Loucy (cell line): ENCODE data around the gene GAS2L1.

Experiments used
- H2AFZ ChIP-seq: fragments of 200-600 bp; sonication (generic); 2 replicates; pipeline ENCODE4 v1.6.0; 2016; ENCODE audit warnings: antibody characterized with exemption, mild to moderate bottlenecking, low read length, moderate library complexity
- H3F3A ChIP-seq: fragments of 200-600 bp; 2 replicates; pipeline ENCODE4 v1.6.0; 2016; ENCODE audit warnings: antibody characterized with exemption, low read depth, mild to moderate bottlenecking
- H3K27me3 ChIP-seq: fragments of 200-600 bp; sonication (generic); 2 replicates; pipeline ENCODE4 v1.6.1; 2014; ENCODE audit warnings: low read length, mild to moderate bottlenecking; ENCODE audit not compliant: insufficient read depth, poor library complexity, severe bottlenecking
- H3K36me3 ChIP-seq: fragments of 200-600 bp; sonication (generic); 2 replicates; pipeline ENCODE4 v1.6.1; 2016; ENCODE audit warnings: low read length; ENCODE audit not compliant: insufficient read depth
- H3K4me1 ChIP-seq: fragments of 200-600 bp; sonication (generic); 2 replicates; pipeline ENCODE4 v1.5.1; 2014; ENCODE audit warnings: low read length, mild to moderate bottlenecking; ENCODE audit not compliant: insufficient read depth, poor library complexity, severe bottlenecking
- H3K4me2 ChIP-seq: fragments of 200-600 bp; sonication (generic); 2 replicates; pipeline ENCODE4 v1.6.0; 2014; ENCODE audit warnings: antibody characterized with exemption, low read length, low read depth, mild to moderate bottlenecking; ENCODE audit not compliant: poor library complexity, severe bottlenecking
- H3K4me3 ChIP-seq: fragments of 200-600 bp; sonication (generic); 2 replicates; pipeline ENCODE4 v1.5.1; 2014; ENCODE audit warnings: low read length, mild to moderate bottlenecking, mixed read lengths; ENCODE audit not compliant: poor library complexity, severe bottlenecking
- H3K79me2 ChIP-seq: fragments of 200-600 bp; sonication (generic); 2 replicates; pipeline ENCODE4 v1.6.1; 2014; ENCODE audit warnings: low read length; ENCODE audit not compliant: insufficient read depth
- H3K9ac ChIP-seq: fragments of 200-600 bp; sonication (generic); 2 replicates; pipeline ENCODE4 v1.6.0; 2014; ENCODE audit warnings: mild to moderate bottlenecking, low read depth, low read length, moderate library complexity; ENCODE audit not compliant: poor library complexity, severe bottlenecking
- H3K9me2 ChIP-seq: fragments of 200-600 bp; sonication (generic); replicated peaks from 2 replicates; pipeline ENCODE4 v1.6.1; 2016; ENCODE audit warnings: low read depth, low read length, mixed read lengths
- H3K9me3 ChIP-seq: fragments of 200-600 bp; sonication (generic); 2 replicates; pipeline ENCODE4 v1.6.1; 2014; ENCODE audit warnings: mild to moderate bottlenecking, antibody characterized with exemption, low read length, low read depth; ENCODE audit not compliant: insufficient read depth
- H4K20me1 ChIP-seq: fragments of 200-600 bp; sonication (generic); 2 replicates; pipeline ENCODE4 v1.6.0; 2014; ENCODE audit warnings: antibody characterized with exemption, low read length, mild to moderate bottlenecking; ENCODE audit not compliant: insufficient read depth, poor library complexity, severe bottlenecking
- CTCF ChIP-seq: fragments of 200-600 bp; sonication (generic); conservative IDR thresholded peaks from 2 replicates; pipeline ENCODE4 v1.5.1; 2014; ENCODE audit warnings: mild to moderate bottlenecking, antibody characterized with exemption, low read length
- EZH2phosphoT487 ChIP-seq: fragments of 200-600 bp; IDR thresholded peaks from 2 replicates; pipeline ENCODE4 v1.6.1; 2018; ENCODE audit warnings: antibody characterized with exemption, mild to moderate bottlenecking, moderate library complexity, borderline replicate concordance

Gene GAS2L1

DNA sequence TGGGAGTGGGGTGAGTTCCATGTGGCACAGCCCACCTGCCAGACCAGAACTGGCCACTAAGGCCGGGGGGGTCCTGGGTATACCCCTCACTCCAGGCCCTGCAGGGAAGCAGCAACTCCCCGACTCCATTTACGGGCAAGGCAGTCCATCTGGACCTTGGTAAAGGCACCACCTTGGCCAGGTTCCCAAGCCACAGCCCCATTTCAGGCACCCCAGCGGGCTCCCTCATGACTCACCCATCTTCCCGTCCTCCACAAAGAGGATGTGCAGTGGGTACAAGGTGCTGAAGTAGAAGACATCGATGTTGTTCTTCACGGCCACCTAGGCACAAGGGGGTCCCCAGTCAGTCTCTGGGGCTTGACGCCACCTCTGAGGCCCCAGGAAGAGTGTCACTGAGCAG is 24.8 kb downstream of the GAS2L1 start:
- Histone ChIP-seq H3K36me3 (peaks cover 70% of the 10 kb centered on the region; the same call in 1 of the 2 replicates), H3K4me3 (no peak overlapping the region), H3K79me2 (no peaks in the 10 kb centered on the region), H2AFZ (no peak overlapping the region), H3K9me2 (no peaks in the 10 kb centered on the region), H3K9me3 (no peaks in the 10 kb centered on the region), H3K4me2 (no peak overlapping the region), H3F3A (no peaks in the 10 kb centered on the region), H3K4me1 (no peaks in the 10 kb centered on the region), H4K20me1 (no peaks in the 10 kb centered on the region), H3K9ac (no peak overlapping the region), H3K27me3 (no peaks in the 10 kb centered on the region)
- TF ChIP-seq CTCF (no peak), EZH2phosphoT487 (no peak)

GRCh38 chr22:29331658-29332300 is 25.3 kb downstream of the GAS2L1 start:
- H3K79me2 ChIP-seq = no peaks in the 10 kb centered on the region
- H3K27me3 ChIP-seq = no peaks in the 10 kb centered on the region
- H3K4me2 ChIP-seq = no peak overlapping the region

DNA sequence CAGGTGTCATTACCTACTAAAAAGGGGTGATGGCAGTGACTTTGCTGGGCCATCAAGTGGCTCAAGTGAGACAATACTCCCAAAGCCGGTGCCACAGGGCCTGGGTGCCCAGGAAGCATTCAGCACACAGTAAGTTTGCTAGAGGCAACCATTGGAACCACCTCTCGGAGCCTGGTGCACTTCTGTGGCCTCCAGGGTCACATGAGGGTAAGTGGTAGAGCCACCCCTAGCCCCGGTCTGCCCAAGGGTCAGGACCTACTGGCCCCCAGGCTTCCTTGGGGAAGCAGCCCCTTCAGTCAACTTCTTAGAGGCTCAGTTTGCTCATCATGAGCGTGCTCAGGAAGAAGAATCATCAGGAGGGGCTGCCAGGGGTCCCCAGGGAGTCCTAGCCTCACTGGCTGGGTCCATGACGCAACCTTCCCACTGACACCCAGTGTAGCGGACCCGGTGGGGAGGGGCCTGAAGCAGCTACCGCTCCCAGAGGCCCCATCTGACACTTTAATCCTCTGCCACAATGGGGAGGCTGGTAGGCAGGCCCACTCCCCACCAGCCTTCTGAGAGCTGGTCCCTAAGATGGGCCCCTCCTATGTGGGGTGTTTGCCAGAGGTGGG is 26.5 kb downstream of the GAS2L1 start:
- TF ChIP-seq CTCF (no peak), EZH2phosphoT487 (no peak)
- H3K36me3 ChIP-seq = peaks cover 68% of the 10 kb centered on the region; the same call in 1 of the 2 replicates
- no peaks in the 10 kb centered on the region for H3K4me1 ChIP-seq
- H3F3A ChIP-seq = no peaks in the 10 kb centered on the region
- no peaks in the 10 kb centered on the region for H3K9me2 ChIP-seq
- H4K20me1 ChIP-seq = no peaks in the 10 kb centered on the region
- H2AFZ ChIP-seq = no peak overlapping the region
- H3K4me3 ChIP-seq = no peak overlapping the region
- H3K27me3 ChIP-seq = no peaks in the 10 kb centered on the region
- H3K9me3 ChIP-seq = no peaks in the 10 kb centered on the region
- H3K79me2 ChIP-seq = no peaks in the 10 kb centered on the region
- H3K4me2 ChIP-seq = no peak overlapping the region
- H3K9ac ChIP-seq = no peak overlapping the region

More at GRCh38 chr22:29331658-29332300, 25.3 kb downstream of the GAS2L1 start:
- no peak overlapping the region for H3K9ac ChIP-seq
- H3K36me3 ChIP-seq = peaks cover 67% of the 10 kb centered on the region; the same call in 1 of the 2 replicates
- H3F3A ChIP-seq = no peaks in the 10 kb centered on the region
- no peaks in the 10 kb centered on the region for H3K9me3 ChIP-seq
- no peak overlapping the region for H3K4me3 ChIP-seq
- TF ChIP-seq CTCF (no peak), EZH2phosphoT487 (no peak)
- no peaks in the 10 kb centered on the region for H4K20me1 ChIP-seq
- no peak overlapping the region for H2AFZ ChIP-seq
- no peaks in the 10 kb centered on the region for H3K9me2 ChIP-seq
- H3K4me1 ChIP-seq = no peaks in the 10 kb centered on the region
